ENCODE measurements around the gene CYTIP.

GRCh38 chr2:157475722-157476390 lies 32.0 kb upstream of the CYTIP start:
- TF ChIP-seq EZH2phosphoT487 (conservative IDR thresholded peaks at IDR 0.05; ENCODE audit: low read length) (no peak), CTCF (IDR thresholded peaks at IDR 0.05; ENCODE audit: insufficient read depth, low read length, poor library complexity, severe bottlenecking) (no peak)
